ENCODE results near the gene ROBO4.

ROBO4 gene

GRCh38 chr11:124842305-124842704 lies 55.4 kb downstream of the ROBO4 start:
- Histone ChIP-seq H2AFZ (ENCODE audit: low read depth, low read length) (no peak overlapping the region), H3K27me3 (ENCODE audit: control insufficient read depth in 1 of 2, insufficient read depth in 1 of 2, low read length in 2 of 2) (peaks cover 85 to 93% of the 10 kb centered on the region in 2 experiments), H3K4me2 (ENCODE audit: low read length, poor library complexity, severe bottlenecking) (no peak overlapping the region), H2BK15ac (ENCODE audit: low read depth, poor library complexity, severe bottlenecking) (no peak overlapping the region), H3K14ac (ENCODE audit: low read length in 2 of 2) (no peak overlapping the region), H3K36me3 (ENCODE audit: control insufficient read depth in 1 of 2, insufficient read depth in 2 of 2, low read depth in 1 of 2, low read length in 2 of 2) (no peaks in the 10 kb centered on the region), H3K9ac (ENCODE audit: low read length) (no peak overlapping the region), H3K9me3 (ENCODE audit: control insufficient read depth, low read length) (no peaks in the 10 kb centered on the region), H3K18ac (ENCODE audit: low read depth in 1 of 2, low read length in 2 of 2) (no peak overlapping the region), H3K4me1 (ENCODE audit: control insufficient read depth, insufficient read depth, low read depth, low read length) (peaks cover 18% of the 10 kb centered on the region), H2BK5ac (ENCODE audit: low read depth, low read length, poor library complexity, severe bottlenecking) (no peak overlapping the region), H3K4ac (ENCODE audit: low read depth in 1 of 2, low read length in 2 of 2) (no peak overlapping the region), H3K23ac (ENCODE audit: low read length in 2 of 2) (no peak overlapping the region), H2BK12ac (ENCODE audit: low read length in 2 of 2) (no peak overlapping the region), H4K91ac (ENCODE audit: low read length) (no peak overlapping the region), H3K27ac (ENCODE audit: low read length, poor library complexity, severe bottlenecking) (no peak overlapping the region), H2AK5ac (ENCODE audit: low read length, severe bottlenecking) (no peak overlapping the region), H3K79me1 (replicated peaks; ENCODE audit: low read length, poor library complexity, severe bottlenecking) (no peaks in the 10 kb centered on the region), H2BK120ac (ENCODE audit: low read depth, low read length) (no peak overlapping the region), H3K4me3 (ENCODE audit: insufficient read depth in 1 of 2, low read depth in 1 of 2, low read length in 2 of 2) (no peak overlapping the region), H4K8ac (ENCODE audit: low read length) (no peak overlapping the region)
- no peak for DNase-seq
- 11% methylated on average over 4 of the region's 4 CpGs for WGBS

- H3K4me1 ChIP-seq (ENCODE audit: control insufficient read depth, insufficient read depth, low read depth, low read length) = peaks cover 18% of the 10 kb centered on the region
- H3K79me1 ChIP-seq (replicated peaks; ENCODE audit: low read length, poor library complexity, severe bottlenecking) = no peaks in the 10 kb centered on the region
- H3K14ac ChIP-seq (ENCODE audit: low read length in 2 of 2) = no peak overlapping the region
- H3K27ac ChIP-seq (ENCODE audit: low read length, poor library complexity, severe bottlenecking) = no peak overlapping the region
- no peaks in the 10 kb centered on the region for H3K36me3 ChIP-seq (ENCODE audit: control insufficient read depth in 1 of 2, insufficient read depth in 2 of 2, low read depth in 1 of 2, low read length in 2 of 2)
- no peak overlapping the region for H2AFZ ChIP-seq (ENCODE audit: low read depth, low read length)
- no peak overlapping the region for H2BK5ac ChIP-seq (ENCODE audit: low read depth, low read length, poor library complexity, severe bottlenecking)
- H3K4me2 ChIP-seq (ENCODE audit: low read length, poor library complexity, severe bottlenecking) = no peak overlapping the region
- no peak overlapping the region for H3K18ac ChIP-seq (ENCODE audit: low read depth in 1 of 2, low read length in 2 of 2)
- no peak overlapping the region for H2BK15ac ChIP-seq (ENCODE audit: low read depth, poor library complexity, severe bottlenecking)
- no peak overlapping the region for H3K4ac ChIP-seq (ENCODE audit: low read depth in 1 of 2, low read length in 2 of 2)
- DNase-seq = no peak
- H3K23ac ChIP-seq (ENCODE audit: low read length in 2 of 2) = no peak overlapping the region
- no peak overlapping the region for H3K9ac ChIP-seq (ENCODE audit: low read length)
- peaks cover 82 to 88% of the 10 kb centered on the region in 2 experiments for H3K27me3 ChIP-seq (ENCODE audit: control insufficient read depth in 1 of 2, insufficient read depth in 1 of 2, low read length in 2 of 2)
- H4K91ac ChIP-seq (ENCODE audit: low read length) = no peak overlapping the region
- H3K4me3 ChIP-seq (ENCODE audit: insufficient read depth in 1 of 2, low read depth in 1 of 2, low read length in 2 of 2) = no peak overlapping the region
- no peaks in the 10 kb centered on the region for H3K9me3 ChIP-seq (ENCODE audit: control insufficient read depth, low read length)
- H4K8ac ChIP-seq (ENCODE audit: low read length) = no peak overlapping the region
- 3% methylated on average over 2 of the region's 2 CpGs for WGBS
- H2AK5ac ChIP-seq (ENCODE audit: low read length, severe bottlenecking) = no peak overlapping the region
- no peak overlapping the region for H2BK120ac ChIP-seq (ENCODE audit: low read depth, low read length)
- H2BK12ac ChIP-seq (ENCODE audit: low read length in 2 of 2) = no peak overlapping the region
Observed at GRCh38 chr11:124841840-124842239, 55.8 kb downstream of the ROBO4 start.

GRCh38 chr11:124841201-124841600 lies 56.5 kb downstream of the ROBO4 start:
- 67% methylated on average over 1 of the region's 3 CpGs for WGBS
- no peak overlapping the region for H3K4me2 ChIP-seq (ENCODE audit: low read length, poor library complexity, severe bottlenecking)
- no peak overlapping the region for H3K4me3 ChIP-seq (ENCODE audit: insufficient read depth in 1 of 2, low read depth in 1 of 2, low read length in 2 of 2)
- no peak overlapping the region for H2BK5ac ChIP-seq (ENCODE audit: low read depth, low read length, poor library complexity, severe bottlenecking)
- no peak overlapping the region for H3K18ac ChIP-seq (ENCODE audit: low read depth in 1 of 2, low read length in 2 of 2)
- H3K4ac ChIP-seq (ENCODE audit: low read depth in 1 of 2, low read length in 2 of 2) = no peak overlapping the region
- no peaks in the 10 kb centered on the region for H3K79me1 ChIP-seq (replicated peaks; ENCODE audit: low read length, poor library complexity, severe bottlenecking)
- H3K9ac ChIP-seq (ENCODE audit: low read length) = no peak overlapping the region
- no peaks in the 10 kb centered on the region for H3K9me3 ChIP-seq (ENCODE audit: control insufficient read depth, low read length)
- no peak overlapping the region for H2BK15ac ChIP-seq (ENCODE audit: low read depth, poor library complexity, severe bottlenecking)
- H3K36me3 ChIP-seq (ENCODE audit: control insufficient read depth in 1 of 2, insufficient read depth in 2 of 2, low read depth in 1 of 2, low read length in 2 of 2) = no peaks in the 10 kb centered on the region
- no peak overlapping the region for H4K91ac ChIP-seq (ENCODE audit: low read length)
- H2AFZ ChIP-seq (ENCODE audit: low read depth, low read length) = no peak overlapping the region
- H3K23ac ChIP-seq (ENCODE audit: low read length in 2 of 2) = no peak overlapping the region
- no peak overlapping the region for H2BK120ac ChIP-seq (ENCODE audit: low read depth, low read length)
- H2BK12ac ChIP-seq (ENCODE audit: low read length in 2 of 2) = no peak overlapping the region
- H4K8ac ChIP-seq (ENCODE audit: low read length) = no peak overlapping the region
- H3K27ac ChIP-seq (ENCODE audit: low read length, poor library complexity, severe bottlenecking) = no peak overlapping the region
- no peak for DNase-seq
- H3K14ac ChIP-seq (ENCODE audit: low read length in 2 of 2) = no peak overlapping the region
- no peak overlapping the region for H2AK5ac ChIP-seq (ENCODE audit: low read length, severe bottlenecking)
- peaks cover 18% of the 10 kb centered on the region for H3K4me1 ChIP-seq (ENCODE audit: control insufficient read depth, insufficient read depth, low read depth, low read length)
- H3K27me3 ChIP-seq (ENCODE audit: control insufficient read depth in 1 of 2, insufficient read depth in 1 of 2, low read length in 2 of 2) = peaks cover 76 to 82% of the 10 kb centered on the region in 2 experiments

- no peak overlapping the region for H3K9ac ChIP-seq (ENCODE audit: low read length)
- H3K4me3 ChIP-seq (ENCODE audit: insufficient read depth in 1 of 2, low read depth in 1 of 2, low read length in 2 of 2) = no peak overlapping the region
- H2AK5ac ChIP-seq (ENCODE audit: low read length, severe bottlenecking) = no peak overlapping the region
- H2BK120ac ChIP-seq (ENCODE audit: low read depth, low read length) = no peak overlapping the region
- H4K91ac ChIP-seq (ENCODE audit: low read length) = no peak overlapping the region
- DNase-seq = no peak
- H3K4me1 ChIP-seq (ENCODE audit: control insufficient read depth, insufficient read depth, low read depth, low read length) = peaks cover 18% of the 10 kb centered on the region
- no peak overlapping the region for H3K14ac ChIP-seq (ENCODE audit: low read length in 2 of 2)
- H3K79me1 ChIP-seq (replicated peaks; ENCODE audit: low read length, poor library complexity, severe bottlenecking) = no peaks in the 10 kb centered on the region
- H3K4me2 ChIP-seq (ENCODE audit: low read length, poor library complexity, severe bottlenecking) = no peak overlapping the region
- WGBS = no CpG with 5 or more reads among the region's 1 CpG
- no peak overlapping the region for H3K18ac ChIP-seq (ENCODE audit: low read depth in 1 of 2, low read length in 2 of 2)
- H3K27ac ChIP-seq (ENCODE audit: low read length, poor library complexity, severe bottlenecking) = no peak overlapping the region
- peaks cover 71 to 76% of the 10 kb centered on the region in 2 experiments for H3K27me3 ChIP-seq (ENCODE audit: control insufficient read depth in 1 of 2, insufficient read depth in 1 of 2, low read length in 2 of 2)
- no peak overlapping the region for H2BK5ac ChIP-seq (ENCODE audit: low read depth, low read length, poor library complexity, severe bottlenecking)
- H4K8ac ChIP-seq (ENCODE audit: low read length) = no peak overlapping the region
- no peaks in the 10 kb centered on the region for H3K9me3 ChIP-seq (ENCODE audit: control insufficient read depth, low read length)
- H3K4ac ChIP-seq (ENCODE audit: low read depth in 1 of 2, low read length in 2 of 2) = no peak overlapping the region
- H2BK15ac ChIP-seq (ENCODE audit: low read depth, poor library complexity, severe bottlenecking) = no peak overlapping the region
- no peak overlapping the region for H3K23ac ChIP-seq (ENCODE audit: low read length in 2 of 2)
- no peak overlapping the region for H2BK12ac ChIP-seq (ENCODE audit: low read length in 2 of 2)
- no peaks in the 10 kb centered on the region for H3K36me3 ChIP-seq (ENCODE audit: control insufficient read depth in 1 of 2, insufficient read depth in 2 of 2, low read depth in 1 of 2, low read length in 2 of 2)
- H2AFZ ChIP-seq (ENCODE audit: low read depth, low read length) = no peak overlapping the region
Observed at GRCh38 chr11:124840666-124841065, 57.0 kb downstream of the ROBO4 start.
